Measurements from ENCODE around the gene GOLPH3.

GOLPH3 gene

DNA sequence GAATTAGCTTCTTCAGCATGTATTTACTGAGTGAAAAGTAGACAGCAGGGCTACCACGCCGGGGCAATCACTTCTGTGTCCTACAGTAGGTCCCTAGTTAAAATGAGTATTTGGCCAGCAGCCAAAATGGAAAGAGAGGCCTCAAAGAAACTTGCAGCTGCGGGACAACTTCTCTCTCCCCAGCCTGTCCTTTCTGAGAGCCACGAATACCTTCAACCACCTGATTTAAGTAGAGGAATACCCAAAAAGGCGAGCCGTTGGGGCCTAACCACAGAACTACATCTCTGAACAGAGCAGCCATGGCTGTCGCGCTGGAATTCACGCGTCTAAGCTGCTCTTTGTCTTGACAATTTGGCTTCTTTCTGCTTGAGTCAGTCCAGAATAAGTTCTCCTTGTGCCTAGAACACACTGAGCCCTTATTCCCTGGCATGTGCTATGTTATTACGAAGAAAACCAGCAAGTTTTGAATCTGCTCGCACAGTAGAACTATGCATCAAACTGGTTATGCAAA lies 43.8 kb upstream of the GOLPH3 start (continued):
- TF ChIP-seq, protein P1, sequence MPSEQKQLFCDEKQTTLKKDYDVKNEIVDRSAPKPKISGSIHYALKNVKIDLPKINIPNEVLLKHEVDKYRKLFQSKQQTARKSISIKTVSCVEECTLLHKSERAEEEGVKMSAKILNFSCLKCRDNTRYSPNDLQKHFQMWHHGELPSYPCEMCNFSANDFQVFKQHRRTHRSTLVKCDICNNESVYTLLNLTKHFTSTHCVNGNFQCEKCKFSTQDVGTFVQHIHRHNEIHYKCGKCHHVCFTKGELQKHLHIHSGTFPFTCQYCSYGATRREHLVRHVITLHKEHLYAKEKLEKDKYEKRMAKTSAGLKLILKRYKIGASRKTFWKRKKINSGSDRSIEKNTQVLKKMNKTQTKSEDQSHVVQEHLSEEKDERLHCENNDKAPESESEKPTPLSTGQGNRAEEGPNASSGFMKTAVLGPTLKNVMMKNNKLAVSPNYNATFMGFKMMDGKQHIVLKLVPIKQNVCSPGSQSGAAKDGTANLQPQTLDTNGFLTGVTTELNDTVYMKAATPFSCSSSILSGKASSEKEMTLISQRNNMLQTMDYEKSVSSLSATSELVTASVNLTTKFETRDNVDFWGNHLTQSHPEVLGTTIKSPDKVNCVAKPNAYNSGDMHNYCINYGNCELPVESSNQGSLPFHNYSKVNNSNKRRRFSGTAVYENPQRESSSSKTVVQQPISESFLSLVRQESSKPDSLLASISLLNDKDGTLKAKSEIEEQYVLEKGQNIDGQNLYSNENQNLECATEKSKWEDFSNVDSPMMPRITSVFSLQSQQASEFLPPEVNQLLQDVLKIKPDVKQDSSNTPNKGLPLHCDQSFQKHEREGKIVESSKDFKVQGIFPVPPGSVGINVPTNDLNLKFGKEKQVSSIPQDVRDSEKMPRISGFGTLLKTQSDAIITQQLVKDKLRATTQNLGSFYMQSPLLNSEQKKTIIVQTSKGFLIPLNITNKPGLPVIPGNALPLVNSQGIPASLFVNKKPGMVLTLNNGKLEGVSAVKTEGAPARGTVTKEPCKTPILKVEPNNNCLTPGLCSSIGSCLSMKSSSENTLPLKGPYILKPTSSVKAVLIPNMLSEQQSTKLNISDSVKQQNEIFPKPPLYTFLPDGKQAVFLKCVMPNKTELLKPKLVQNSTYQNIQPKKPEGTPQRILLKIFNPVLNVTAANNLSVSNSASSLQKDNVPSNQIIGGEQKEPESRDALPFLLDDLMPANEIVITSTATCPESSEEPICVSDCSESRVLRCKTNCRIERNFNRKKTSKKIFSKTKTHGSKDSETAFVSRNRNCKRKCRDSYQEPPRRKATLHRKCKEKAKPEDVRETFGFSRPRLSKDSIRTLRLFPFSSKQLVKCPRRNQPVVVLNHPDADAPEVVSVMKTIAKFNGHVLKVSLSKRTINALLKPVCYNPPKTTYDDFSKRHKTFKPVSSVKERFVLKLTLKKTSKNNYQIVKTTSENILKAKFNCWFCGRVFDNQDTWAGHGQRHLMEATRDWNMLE (tag by site-specific recombination; conservative IDR thresholded peaks at IDR 0.05; ENCODE audit: low read depth): no peak
- no peak for TF ChIP-seq ZNF239 (tag by site-specific recombination; IDR thresholded peaks at IDR 0.05)
- no peak for TF ChIP-seq BCL11B (tag by site-specific recombination; IDR thresholded peaks at IDR 0.05; ENCODE audit: low read depth)
- TF ChIP-seq, protein P2, sequence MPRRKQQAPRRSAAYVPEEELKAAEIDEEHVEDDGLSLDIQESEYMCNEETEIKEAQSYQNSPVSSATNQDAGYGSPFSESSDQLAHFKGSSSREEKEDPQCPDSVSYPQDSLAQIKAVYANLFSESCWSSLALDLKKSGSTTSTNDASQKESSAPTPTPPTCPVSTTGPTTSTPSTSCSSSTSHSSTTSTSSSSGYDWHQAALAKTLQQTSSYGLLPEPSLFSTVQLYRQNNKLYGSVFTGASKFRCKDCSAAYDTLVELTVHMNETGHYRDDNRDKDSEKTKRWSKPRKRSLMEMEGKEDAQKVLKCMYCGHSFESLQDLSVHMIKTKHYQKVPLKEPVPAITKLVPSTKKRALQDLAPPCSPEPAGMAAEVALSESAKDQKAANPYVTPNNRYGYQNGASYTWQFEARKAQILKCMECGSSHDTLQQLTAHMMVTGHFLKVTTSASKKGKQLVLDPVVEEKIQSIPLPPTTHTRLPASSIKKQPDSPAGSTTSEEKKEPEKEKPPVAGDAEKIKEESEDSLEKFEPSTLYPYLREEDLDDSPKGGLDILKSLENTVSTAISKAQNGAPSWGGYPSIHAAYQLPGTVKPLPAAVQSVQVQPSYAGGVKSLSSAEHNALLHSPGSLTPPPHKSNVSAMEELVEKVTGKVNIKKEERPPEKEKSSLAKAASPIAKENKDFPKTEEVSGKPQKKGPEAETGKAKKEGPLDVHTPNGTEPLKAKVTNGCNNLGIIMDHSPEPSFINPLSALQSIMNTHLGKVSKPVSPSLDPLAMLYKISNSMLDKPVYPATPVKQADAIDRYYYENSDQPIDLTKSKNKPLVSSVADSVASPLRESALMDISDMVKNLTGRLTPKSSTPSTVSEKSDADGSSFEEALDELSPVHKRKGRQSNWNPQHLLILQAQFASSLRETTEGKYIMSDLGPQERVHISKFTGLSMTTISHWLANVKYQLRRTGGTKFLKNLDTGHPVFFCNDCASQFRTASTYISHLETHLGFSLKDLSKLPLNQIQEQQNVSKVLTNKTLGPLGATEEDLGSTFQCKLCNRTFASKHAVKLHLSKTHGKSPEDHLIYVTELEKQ (tag by site-specific recombination; IDR thresholded peaks at IDR 0.05; ENCODE audit: borderline replicate concordance): no peak
- TF ChIP-seq ZNF600 (tag by site-specific recombination; IDR thresholded peaks at IDR 0.05): peak; percentile 82
- no peak for TF ChIP-seq SP3 (tag by site-specific recombination; IDR thresholded peaks at IDR 0.05)
- TF ChIP-seq ZNF677 (tag by site-specific recombination; IDR thresholded peaks at IDR 0.05): no peak
- no peak for TF ChIP-seq ZNF521 (tag by site-specific recombination; IDR thresholded peaks at IDR 0.05)
- TF ChIP-seq, protein P3, sequence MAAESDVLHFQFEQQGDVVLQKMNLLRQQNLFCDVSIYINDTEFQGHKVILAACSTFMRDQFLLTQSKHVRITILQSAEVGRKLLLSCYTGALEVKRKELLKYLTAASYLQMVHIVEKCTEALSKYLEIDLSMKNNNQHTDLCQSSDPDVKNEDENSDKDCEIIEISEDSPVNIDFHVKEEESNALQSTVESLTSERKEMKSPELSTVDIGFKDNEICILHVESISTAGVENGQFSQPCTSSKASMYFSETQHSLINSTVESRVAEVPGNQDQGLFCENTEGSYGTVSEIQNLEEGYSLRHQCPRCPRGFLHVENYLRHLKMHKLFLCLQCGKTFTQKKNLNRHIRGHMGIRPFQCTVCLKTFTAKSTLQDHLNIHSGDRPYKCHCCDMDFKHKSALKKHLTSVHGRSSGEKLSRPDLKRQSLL (tag by site-specific recombination; IDR thresholded peaks at IDR 0.05): no peak
- TF ChIP-seq, protein P4, sequence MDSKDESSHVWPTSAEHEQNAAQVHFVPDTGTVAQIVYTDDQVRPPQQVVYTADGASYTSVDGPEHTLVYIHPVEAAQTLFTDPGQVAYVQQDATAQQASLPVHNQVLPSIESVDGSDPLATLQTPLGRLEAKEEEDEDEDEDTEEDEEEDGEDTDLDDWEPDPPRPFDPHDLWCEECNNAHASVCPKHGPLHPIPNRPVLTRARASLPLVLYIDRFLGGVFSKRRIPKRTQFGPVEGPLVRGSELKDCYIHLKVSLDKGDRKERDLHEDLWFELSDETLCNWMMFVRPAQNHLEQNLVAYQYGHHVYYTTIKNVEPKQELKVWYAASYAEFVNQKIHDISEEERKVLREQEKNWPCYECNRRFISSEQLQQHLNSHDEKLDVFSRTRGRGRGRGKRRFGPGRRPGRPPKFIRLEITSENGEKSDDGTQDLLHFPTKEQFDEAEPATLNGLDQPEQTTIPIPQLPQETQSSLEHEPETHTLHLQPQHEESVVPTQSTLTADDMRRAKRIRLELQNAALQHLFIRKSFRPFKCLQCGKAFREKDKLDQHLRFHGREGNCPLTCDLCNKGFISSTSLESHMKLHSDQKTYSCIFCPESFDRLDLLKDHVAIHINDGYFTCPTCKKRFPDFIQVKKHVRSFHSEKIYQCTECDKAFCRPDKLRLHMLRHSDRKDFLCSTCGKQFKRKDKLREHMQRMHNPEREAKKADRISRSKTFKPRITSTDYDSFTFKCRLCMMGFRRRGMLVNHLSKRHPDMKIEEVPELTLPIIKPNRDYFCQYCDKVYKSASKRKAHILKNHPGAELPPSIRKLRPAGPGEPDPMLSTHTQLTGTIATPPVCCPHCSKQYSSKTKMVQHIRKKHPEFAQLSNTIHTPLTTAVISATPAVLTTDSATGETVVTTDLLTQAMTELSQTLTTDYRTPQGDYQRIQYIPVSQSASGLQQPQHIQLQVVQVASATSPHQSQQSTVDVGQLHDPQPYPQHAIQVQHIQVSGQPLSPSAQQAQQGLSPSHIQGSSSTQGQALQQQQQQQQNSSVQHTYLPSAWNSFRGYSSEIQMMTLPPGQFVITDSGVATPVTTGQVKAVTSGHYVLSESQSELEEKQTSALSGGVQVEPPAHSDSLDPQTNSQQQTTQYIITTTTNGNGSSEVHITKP (tag by site-specific recombination; IDR thresholded peaks at IDR 0.05): 0 out of 2 replicates have a peak, but pooled peaks have one; percentile 5
- TF ChIP-seq ZNF621 (tag by site-specific recombination; IDR thresholded peaks at IDR 0.05): no peak
- no peak for TF ChIP-seq ZNF670 (tag by site-specific recombination; IDR thresholded peaks at IDR 0.05; ENCODE audit: low read depth)
- TF ChIP-seq TRIM28 (IDR thresholded peaks at IDR 0.05; ENCODE audit: borderline replicate concordance, low read length): peak; percentile 46; the same call in 1 of the 2 replicates
- TF ChIP-seq ZNF501 (tag by site-specific recombination; IDR thresholded peaks at IDR 0.05): 0 out of 2 replicates have a peak, but pooled peaks have one; percentile 43
- no peak for TF ChIP-seq ZNF19 (tag by site-specific recombination; IDR thresholded peaks at IDR 0.05; ENCODE audit: low read depth)
- TF ChIP-seq ZNF558 (tag by site-specific recombination; IDR thresholded peaks at IDR 0.05): no peak
- TF ChIP-seq ZNF174 (tag by site-specific recombination; IDR thresholded peaks at IDR 0.05): peak; percentile 72; the same call in 1 of the 2 replicates
- no peak for TF ChIP-seq ZNF624 (tag by site-specific recombination; IDR thresholded peaks at IDR 0.05)
- no peak for TF ChIP-seq ZFP69B (tag by site-specific recombination; IDR thresholded peaks at IDR 0.05)
- TF ChIP-seq ZSCAN30 (tag by site-specific recombination; IDR thresholded peaks at IDR 0.05): peak; percentile 78; the same call in 1 of the 2 replicates
- no peak for TF ChIP-seq ZNF423 (tag by site-specific recombination; IDR thresholded peaks at IDR 0.05)
- no peak for TF ChIP-seq KLF16 (tag by site-specific recombination; IDR thresholded peaks at IDR 0.05)
- no peak for TF ChIP-seq SP2 (tag by site-specific recombination; IDR thresholded peaks at IDR 0.05)
- no peak for TF ChIP-seq ZNF211 (tag by site-specific recombination; IDR thresholded peaks at IDR 0.05; ENCODE audit: low read depth)
- no peak for TF ChIP-seq EGR2 (tag by site-specific recombination; IDR thresholded peaks at IDR 0.05; ENCODE audit: low read depth)
- TF ChIP-seq, protein P5, sequence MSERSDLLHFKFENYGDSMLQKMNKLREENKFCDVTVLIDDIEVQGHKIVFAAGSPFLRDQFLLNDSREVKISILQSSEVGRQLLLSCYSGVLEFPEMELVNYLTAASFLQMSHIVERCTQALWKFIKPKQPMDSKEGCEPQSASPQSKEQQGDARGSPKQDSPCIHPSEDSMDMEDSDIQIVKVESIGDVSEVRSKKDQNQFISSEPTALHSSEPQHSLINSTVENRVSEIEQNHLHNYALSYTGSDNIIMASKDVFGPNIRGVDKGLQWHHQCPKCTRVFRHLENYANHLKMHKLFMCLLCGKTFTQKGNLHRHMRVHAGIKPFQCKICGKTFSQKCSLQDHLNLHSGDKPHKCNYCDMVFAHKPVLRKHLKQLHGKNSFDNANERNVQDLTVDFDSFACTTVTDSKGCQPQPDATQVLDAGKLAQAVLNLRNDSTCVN (tag by site-specific recombination; optimal IDR thresholded peaks at IDR 0.05): no peak
- TF ChIP-seq ZBTB21 (tag by site-specific recombination; IDR thresholded peaks at IDR 0.05): no peak
